Measurements from ENCODE around the gene PTPN3. TPM values are rescaled to one million over a fixed set of nuclear protein-coding genes. Genes with fewer than 3 reads are reported as not detected.
A peak's percentile ranks its signal among the peaks of the same experiment; 100 is the strongest.

PTPN3 gene
- total RNA-seq, 1 experiment from 2014 or later: not detected

- DNase-seq: peak; percentile 84
- no peak overlapping the region for H3K27ac ChIP-seq (ENCODE audit: low read length)
- H3K9ac ChIP-seq (ENCODE audit: low read length): no peak overlapping the region
- peaks cover 3% of the 10 kb centered on the region for H3K4me1 ChIP-seq (ENCODE audit: low read length)
- H3K79me2 ChIP-seq (ENCODE audit: low read length): no peaks in the 10 kb centered on the region
- peaks cover 4% of the 10 kb centered on the region; the same call in 1 of the 2 replicates for H4K20me1 ChIP-seq (ENCODE audit: insufficient read depth, low read depth, low read length)
- no peaks in the 10 kb centered on the region for H3K27me3 ChIP-seq (ENCODE audit: low read length)
- no peaks in the 10 kb centered on the region for H3K36me3 ChIP-seq (ENCODE audit: insufficient read depth, low read length)
- no peak overlapping the region for H3K4me2 ChIP-seq (ENCODE audit: low read depth, low read length, poor library complexity, severe bottlenecking)
- no peak overlapping the region for H3K4me3 ChIP-seq (ENCODE audit: low read length)
- H3K9me3 ChIP-seq (ENCODE audit: low read length): no peaks in the 10 kb centered on the region
- H3K9me2 ChIP-seq (replicated peaks; ENCODE audit: insufficient read depth, low read length): no peaks in the 10 kb centered on the region
- H2AFZ ChIP-seq (ENCODE audit: low read length): no peak overlapping the region
These were observed 57.3 kb downstream of the PTPN3 start for GRCh38 chr9:109440797-109441287.

- H3K79me2 ChIP-seq (ENCODE audit: low read length): no peaks in the 10 kb centered on the region
- H3K4me2 ChIP-seq (ENCODE audit: low read depth, low read length, poor library complexity, severe bottlenecking): no peak overlapping the region
These were observed 58.0 kb downstream of the PTPN3 start for GRCh38 chr9:109440117-109440515.

GRCh38 chr9:109439378-109440116 lies 58.6 kb downstream of the PTPN3 start:
- Histone ChIP-seq H3K4me2 (ENCODE audit: low read depth, low read length, poor library complexity, severe bottlenecking) (no peak overlapping the region), H3K4me3 (ENCODE audit: low read length) (no peak overlapping the region), H4K20me1 (ENCODE audit: insufficient read depth, low read depth, low read length) (peaks cover 4% of the 10 kb centered on the region; the same call in 1 of the 2 replicates), H3K9me3 (ENCODE audit: low read length) (no peaks in the 10 kb centered on the region), H3K4me1 (ENCODE audit: low read length) (peaks cover 3% of the 10 kb centered on the region), H3K9me2 (replicated peaks; ENCODE audit: insufficient read depth, low read length) (no peaks in the 10 kb centered on the region), H3K27ac (ENCODE audit: low read length) (no peak overlapping the region), H3K9ac (ENCODE audit: low read length) (no peak overlapping the region), H3K36me3 (ENCODE audit: insufficient read depth, low read length) (no peaks in the 10 kb centered on the region), H3K27me3 (ENCODE audit: low read length) (no peaks in the 10 kb centered on the region), H2AFZ (ENCODE audit: low read length) (no peak overlapping the region), H3K79me2 (ENCODE audit: low read length) (no peaks in the 10 kb centered on the region)
- DNase-seq: no peak

More at GRCh38 chr9:109440117-109440515, 58.0 kb downstream of the PTPN3 start:
- H4K20me1 ChIP-seq (ENCODE audit: insufficient read depth, low read depth, low read length): peaks cover 4% of the 10 kb centered on the region; the same call in 1 of the 2 replicates
- peak; percentile 63 for DNase-seq
- H3K9me2 ChIP-seq (replicated peaks; ENCODE audit: insufficient read depth, low read length): no peaks in the 10 kb centered on the region
- no peaks in the 10 kb centered on the region for H3K36me3 ChIP-seq (ENCODE audit: insufficient read depth, low read length)
- H2AFZ ChIP-seq (ENCODE audit: low read length): no peak overlapping the region
- no peaks in the 10 kb centered on the region for H3K27me3 ChIP-seq (ENCODE audit: low read length)
- no peak overlapping the region for H3K27ac ChIP-seq (ENCODE audit: low read length)
- no peak overlapping the region for H3K4me3 ChIP-seq (ENCODE audit: low read length)
- H3K9me3 ChIP-seq (ENCODE audit: low read length): no peaks in the 10 kb centered on the region
- H3K4me1 ChIP-seq (ENCODE audit: low read length): peaks cover 3% of the 10 kb centered on the region
- no peak overlapping the region for H3K9ac ChIP-seq (ENCODE audit: low read length)

GRCh38 chr9:109437286-109437685 lies 60.8 kb downstream of the PTPN3 start:
- Histone ChIP-seq H2AFZ (ENCODE audit: low read length) (no peak overlapping the region), H3K27me3 (ENCODE audit: low read length) (no peaks in the 10 kb centered on the region), H3K9me2 (replicated peaks; ENCODE audit: insufficient read depth, low read length) (no peaks in the 10 kb centered on the region), H3K4me3 (ENCODE audit: low read length) (no peak overlapping the region), H3K27ac (ENCODE audit: low read length) (no peak overlapping the region), H3K4me1 (ENCODE audit: low read length) (peaks cover 3% of the 10 kb centered on the region), H3K9ac (ENCODE audit: low read length) (no peak overlapping the region), H3K9me3 (ENCODE audit: low read length) (no peaks in the 10 kb centered on the region), H3K4me2 (ENCODE audit: low read depth, low read length, poor library complexity, severe bottlenecking) (no peak overlapping the region), H3K36me3 (ENCODE audit: insufficient read depth, low read length) (no peaks in the 10 kb centered on the region), H3K79me2 (ENCODE audit: low read length) (no peaks in the 10 kb centered on the region), H4K20me1 (ENCODE audit: insufficient read depth, low read depth, low read length) (peaks cover 4% of the 10 kb centered on the region; the same call in 1 of the 2 replicates)
- no peak for DNase-seq

- Histone ChIP-seq H3K4me2 (ENCODE audit: low read depth, low read length, poor library complexity, severe bottlenecking) (no peak overlapping the region), H3K9me3 (ENCODE audit: low read length) (no peaks in the 10 kb centered on the region), H2AFZ (ENCODE audit: low read length) (no peak overlapping the region), H3K27me3 (ENCODE audit: low read length) (no peaks in the 10 kb centered on the region), H3K79me2 (ENCODE audit: low read length) (no peaks in the 10 kb centered on the region), H3K9me2 (replicated peaks; ENCODE audit: insufficient read depth, low read length) (no peaks in the 10 kb centered on the region), H3K9ac (ENCODE audit: low read length) (no peak overlapping the region), H3K4me3 (ENCODE audit: low read length) (no peak overlapping the region), H4K20me1 (ENCODE audit: insufficient read depth, low read depth, low read length) (peaks cover under 1% of the 10 kb centered on the region; the same call in 1 of the 2 replicates), H3K36me3 (ENCODE audit: insufficient read depth, low read length) (no peaks in the 10 kb centered on the region), H3K27ac (ENCODE audit: low read length) (no peak overlapping the region), H3K4me1 (ENCODE audit: low read length) (peaks cover 3% of the 10 kb centered on the region)
- no peak for DNase-seq
These were observed 62.0 kb downstream of the PTPN3 start for GRCh38 chr9:109436071-109436470.

- H3K4me1 ChIP-seq (ENCODE audit: low read length): no peaks in the 10 kb centered on the region
- H4K20me1 ChIP-seq (ENCODE audit: insufficient read depth, low read depth, low read length): no peaks in the 10 kb centered on the region
- no peak for DNase-seq
- H2AFZ ChIP-seq (ENCODE audit: low read length): no peak overlapping the region
- H3K36me3 ChIP-seq (ENCODE audit: insufficient read depth, low read length): no peaks in the 10 kb centered on the region
- no peak overlapping the region for H3K9ac ChIP-seq (ENCODE audit: low read length)
- no peak overlapping the region for H3K27ac ChIP-seq (ENCODE audit: low read length)
- H3K4me3 ChIP-seq (ENCODE audit: low read length): no peak overlapping the region
- no peaks in the 10 kb centered on the region for H3K79me2 ChIP-seq (ENCODE audit: low read length)
- no peaks in the 10 kb centered on the region for H3K9me3 ChIP-seq (ENCODE audit: low read length)
- no peaks in the 10 kb centered on the region for H3K9me2 ChIP-seq (replicated peaks; ENCODE audit: insufficient read depth, low read length)
- H3K27me3 ChIP-seq (ENCODE audit: low read length): no peaks in the 10 kb centered on the region
- no peak overlapping the region for H3K4me2 ChIP-seq (ENCODE audit: low read depth, low read length, poor library complexity, severe bottlenecking)
These were observed 64.6 kb downstream of the PTPN3 start for GRCh38 chr9:109433476-109433875.

GRCh38 chr9:109430231-109430630 lies 67.9 kb downstream of the PTPN3 start:
- Histone ChIP-seq H3K4me1 (ENCODE audit: low read length) (no peaks in the 10 kb centered on the region), H3K79me2 (ENCODE audit: low read length) (no peaks in the 10 kb centered on the region), H3K9ac (ENCODE audit: low read length) (no peak overlapping the region), H3K9me3 (ENCODE audit: low read length) (no peaks in the 10 kb centered on the region), H3K27me3 (ENCODE audit: low read length) (no peaks in the 10 kb centered on the region), H4K20me1 (ENCODE audit: insufficient read depth, low read depth, low read length) (no peaks in the 10 kb centered on the region), H3K4me2 (ENCODE audit: low read depth, low read length, poor library complexity, severe bottlenecking) (no peak overlapping the region), H3K4me3 (ENCODE audit: low read length) (no peak overlapping the region), H3K36me3 (ENCODE audit: insufficient read depth, low read length) (no peaks in the 10 kb centered on the region), H3K9me2 (replicated peaks; ENCODE audit: insufficient read depth, low read length) (no peaks in the 10 kb centered on the region), H3K27ac (ENCODE audit: low read length) (no peak overlapping the region), H2AFZ (ENCODE audit: low read length) (no peak overlapping the region)
- DNase-seq: no peak

GRCh38 chr9:109428854-109429253 lies 69.3 kb downstream of the PTPN3 start:
- Histone ChIP-seq H3K36me3 (ENCODE audit: insufficient read depth, low read length) (no peaks in the 10 kb centered on the region), H3K4me3 (ENCODE audit: low read length) (no peak overlapping the region), H3K9me2 (replicated peaks; ENCODE audit: insufficient read depth, low read length) (no peaks in the 10 kb centered on the region), H3K4me2 (ENCODE audit: low read depth, low read length, poor library complexity, severe bottlenecking) (no peak overlapping the region), H3K27me3 (ENCODE audit: low read length) (no peaks in the 10 kb centered on the region), H3K27ac (ENCODE audit: low read length) (no peak overlapping the region), H3K4me1 (ENCODE audit: low read length) (no peaks in the 10 kb centered on the region), H3K9ac (ENCODE audit: low read length) (no peak overlapping the region), H2AFZ (ENCODE audit: low read length) (no peak overlapping the region), H4K20me1 (ENCODE audit: insufficient read depth, low read depth, low read length) (no peaks in the 10 kb centered on the region), H3K9me3 (ENCODE audit: low read length) (no peaks in the 10 kb centered on the region), H3K79me2 (ENCODE audit: low read length) (no peaks in the 10 kb centered on the region)
- DNase-seq: no peak
